Measurements from ENCODE around the gene WDFY3. TPM values are rescaled to one million over a fixed set of nuclear protein-coding genes. Genes with fewer than 3 reads are reported as not detected.

The WDFY3 gene
- total and polyA plus RNA-seq, 2 of the 13 experiments (the other 11 are each of a cell fraction or from before 2014, with no cell fraction given) = 16.7 to 24.5 TPM

DNA sequence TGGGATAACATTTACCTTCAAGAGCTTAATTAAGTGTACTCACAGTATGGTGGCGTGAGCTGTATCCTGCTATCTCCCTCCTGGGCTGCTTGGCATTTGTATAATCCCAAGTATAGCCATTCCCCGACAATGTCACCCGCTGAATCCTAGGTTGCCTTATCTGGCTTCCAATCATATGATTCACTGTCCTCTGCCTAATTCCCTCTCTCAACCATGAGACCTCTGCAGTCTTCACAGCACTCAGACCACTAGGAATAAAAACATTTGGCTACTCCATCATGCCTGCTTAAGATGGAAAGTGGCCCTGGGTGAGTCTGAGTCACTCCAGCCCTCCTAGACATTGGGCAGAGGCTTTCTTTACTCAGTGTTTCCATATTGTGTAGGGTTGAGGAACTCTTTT, 28.9 kb upstream of the WDFY3 start:
- DNase-seq (ENCODE audit: low spot score) (no peak), FAIRE-seq (no peak), ATAC-seq (no peak)
- Histone ChIP-seq H3K9me3 (ENCODE audit: low read length) (no peaks in the 10 kb centered on the region), H2AFZ (ENCODE audit: low read length) (no peak overlapping the region), H3K4me1 (ENCODE audit: insufficient read depth, low read length) (no peaks in the 10 kb centered on the region), H4K20me1 (ENCODE audit: insufficient read depth, low read length) (no peaks in the 10 kb centered on the region), H3K27me3 (ENCODE audit: control insufficient read depth in 1 of 2, insufficient read depth in 2 of 2, low read length in 2 of 2) (no peaks in the 10 kb centered on the region), H3K79me2 (ENCODE audit: insufficient read depth, low read length) (no peaks in the 10 kb centered on the region), H3K36me3 (replicated peaks in 1 of 2; ENCODE audit: control insufficient read depth in 1 of 2, insufficient read depth in 2 of 2, low read length in 2 of 2) (no peaks in the 10 kb centered on the region), H3K27ac (ENCODE audit: extremely low read length, insufficient read depth, low read length) (no peak overlapping the region), H3K4me2 (ENCODE audit: low read depth, low read length) (no peak overlapping the region), H3K9ac (ENCODE audit: insufficient read depth, low read depth, low read length) (no peak overlapping the region), H3K4me3 (replicated peaks in 1 of 3; ENCODE audit: insufficient read depth in 1 of 3, low read depth in 2 of 3, low read length in 3 of 3) (no peak overlapping the region)
- BruUV-seq (replicated peaks) = no TSS peak
- ChIA-PET POLR2A (no interaction called here), CTCF (ENCODE audit: low intra/inter-chr PET ratio, low total read pairs) (no interaction called here)
- intact Hi-C loops (cut with micrococcal nuclease; ENCODE audit: unreplicated experiment) (no loop called here), in situ Hi-C loops (cut with HindIII; ENCODE audit: extremely low pct_ligation_motif_present, low pct_unique_long_range_greater_than_20kb) (no loop called here)
- WGBS (ENCODE audit: low lambda C conversion rate) = 22% methylated on average over 3 of the region's 3 CpGs
- TF ChIP-seq ZKSCAN1 (IDR thresholded peaks at IDR 0.05; ENCODE audit: low read length) = no peak
- TF ChIP-seq RNF2 (conservative IDR thresholded peaks at IDR 0.05; ENCODE audit: low read depth) = no peak
- TF ChIP-seq TCF7L2 (IDR thresholded peaks at IDR 0.05; ENCODE audit: low read depth, low read length) = no peak
- no peak for TF ChIP-seq ZNF644 (CRISPR knock-in tag; IDR thresholded peaks at IDR 0.05; ENCODE audit: low read depth)
- no peak for TF ChIP-seq ERF (CRISPR knock-in tag; IDR thresholded peaks at IDR 0.05)
- no peak for TF ChIP-seq GLI4 (CRISPR knock-in tag; IDR thresholded peaks at IDR 0.05; ENCODE audit: borderline replicate concordance)
- no peak for TF ChIP-seq NR3C1 (CRISPR knock-in tag; IDR thresholded peaks at IDR 0.05)
- no peak for TF ChIP-seq BCL6 (CRISPR knock-in tag; IDR thresholded peaks at IDR 0.05)
- no peak for TF ChIP-seq SP1 (IDR thresholded peaks at IDR 0.05)
- no peak for TF ChIP-seq SP1 (CRISPR knock-in tag; IDR thresholded peaks at IDR 0.05)
- no peak for TF ChIP-seq SYNCRIP (IDR thresholded peaks at IDR 0.05; ENCODE audit: insufficient read depth, low read depth, low read length)
- no peak for TF ChIP-seq EEA1 (CRISPR knock-in tag; IDR thresholded peaks at IDR 0.05; ENCODE audit: borderline replicate concordance)
- TF ChIP-seq ZC3H13 (CRISPR knock-in tag; IDR thresholded peaks at IDR 0.05) = no peak
- TF ChIP-seq SIN3A (IDR thresholded peaks at IDR 0.05; ENCODE audit: borderline replicate concordance, low read depth, low read length) = no peak
- no peak for TF ChIP-seq TSC22D2 (CRISPR knock-in tag; IDR thresholded peaks at IDR 0.05; ENCODE audit: borderline replicate concordance)
- TF ChIP-seq, protein P1, sequence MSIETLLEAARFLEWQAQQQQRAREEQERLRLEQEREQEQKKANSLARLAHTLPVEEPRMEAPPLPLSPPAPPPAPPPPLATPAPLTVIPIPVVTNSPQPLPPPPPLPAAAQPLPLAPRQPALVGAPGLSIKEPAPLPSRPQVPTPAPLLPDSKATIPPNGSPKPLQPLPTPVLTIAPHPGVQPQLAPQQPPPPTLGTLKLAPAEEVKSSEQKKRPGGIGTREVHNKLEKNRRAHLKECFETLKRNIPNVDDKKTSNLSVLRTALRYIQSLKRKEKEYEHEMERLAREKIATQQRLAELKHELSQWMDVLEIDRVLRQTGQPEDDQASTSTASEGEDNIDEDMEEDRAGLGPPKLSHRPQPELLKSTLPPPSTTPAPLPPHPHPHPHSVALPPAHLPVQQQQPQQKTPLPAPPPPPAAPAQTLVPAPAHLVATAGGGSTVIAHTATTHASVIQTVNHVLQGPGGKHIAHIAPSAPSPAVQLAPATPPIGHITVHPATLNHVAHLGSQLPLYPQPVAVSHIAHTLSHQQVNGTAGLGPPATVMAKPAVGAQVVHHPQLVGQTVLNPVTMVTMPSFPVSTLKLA (IDR thresholded peaks at IDR 0.05) = no peak
- TF ChIP-seq PRPF4 (IDR thresholded peaks at IDR 0.05; ENCODE audit: low read depth, low read length, poor library complexity, severe bottlenecking) = no peak
- TF ChIP-seq DNMT3B (CRISPR knock-in tag; conservative IDR thresholded peaks at IDR 0.05) = no peak
